ENCODE results near the gene TRPC6. TPM values are rescaled to one million over a fixed set of nuclear protein-coding genes. Genes with fewer than 3 reads are reported as not detected.

The TRPC6 gene
- total RNA-seq, 4 donors from 2014 or later = 4.6 to 17.9 (median 6.8) TPM

DNA sequence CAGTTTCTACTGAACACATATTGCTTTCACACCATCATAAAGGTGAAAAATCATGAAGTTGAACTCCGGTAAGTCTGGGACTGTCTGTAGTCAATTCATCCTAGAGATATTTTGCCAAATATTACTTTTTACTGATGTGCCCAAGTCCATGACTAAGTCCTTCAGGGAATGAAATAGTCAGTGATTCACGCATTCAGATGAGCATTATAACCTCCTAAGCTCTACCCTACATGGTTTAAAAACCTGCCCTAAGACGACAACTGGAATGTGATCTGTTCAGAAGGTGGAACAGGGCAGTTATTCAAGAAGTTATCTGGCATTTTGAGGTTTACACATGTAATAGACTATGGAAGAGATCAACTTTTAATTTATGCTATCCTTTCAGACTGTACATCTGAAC lies 125.6 kb downstream of the TRPC6 start:
- TF ChIP-seq, protein P1, sequence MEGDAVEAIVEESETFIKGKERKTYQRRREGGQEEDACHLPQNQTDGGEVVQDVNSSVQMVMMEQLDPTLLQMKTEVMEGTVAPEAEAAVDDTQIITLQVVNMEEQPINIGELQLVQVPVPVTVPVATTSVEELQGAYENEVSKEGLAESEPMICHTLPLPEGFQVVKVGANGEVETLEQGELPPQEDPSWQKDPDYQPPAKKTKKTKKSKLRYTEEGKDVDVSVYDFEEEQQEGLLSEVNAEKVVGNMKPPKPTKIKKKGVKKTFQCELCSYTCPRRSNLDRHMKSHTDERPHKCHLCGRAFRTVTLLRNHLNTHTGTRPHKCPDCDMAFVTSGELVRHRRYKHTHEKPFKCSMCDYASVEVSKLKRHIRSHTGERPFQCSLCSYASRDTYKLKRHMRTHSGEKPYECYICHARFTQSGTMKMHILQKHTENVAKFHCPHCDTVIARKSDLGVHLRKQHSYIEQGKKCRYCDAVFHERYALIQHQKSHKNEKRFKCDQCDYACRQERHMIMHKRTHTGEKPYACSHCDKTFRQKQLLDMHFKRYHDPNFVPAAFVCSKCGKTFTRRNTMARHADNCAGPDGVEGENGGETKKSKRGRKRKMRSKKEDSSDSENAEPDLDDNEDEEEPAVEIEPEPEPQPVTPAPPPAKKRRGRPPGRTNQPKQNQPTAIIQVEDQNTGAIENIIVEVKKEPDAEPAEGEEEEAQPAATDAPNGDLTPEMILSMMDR (IDR thresholded peaks at IDR 0.05; ENCODE audit: low read depth) = no peak

DNA sequence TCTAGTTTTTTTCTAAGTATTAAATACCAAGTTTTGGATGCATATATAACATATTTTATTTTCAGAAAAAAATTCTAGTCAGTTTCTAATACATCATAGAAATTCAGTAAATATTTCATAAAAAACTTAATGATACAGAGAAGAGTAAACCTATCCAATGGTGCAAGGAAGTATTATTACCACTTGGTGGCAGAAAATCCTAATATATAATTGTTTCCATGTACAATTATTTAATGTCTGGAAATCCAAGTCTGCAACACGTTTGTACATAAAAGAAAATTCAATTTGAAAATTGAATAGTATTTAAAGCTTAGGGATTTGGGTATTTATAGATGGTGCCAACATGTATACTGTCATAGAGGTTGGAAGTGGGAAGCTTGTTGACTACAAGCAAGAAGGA lies 127.0 kb downstream of the TRPC6 start:
- TF ChIP-seq, protein P1 (IDR thresholded peaks at IDR 0.05; ENCODE audit: low read depth) = no peak

DNA sequence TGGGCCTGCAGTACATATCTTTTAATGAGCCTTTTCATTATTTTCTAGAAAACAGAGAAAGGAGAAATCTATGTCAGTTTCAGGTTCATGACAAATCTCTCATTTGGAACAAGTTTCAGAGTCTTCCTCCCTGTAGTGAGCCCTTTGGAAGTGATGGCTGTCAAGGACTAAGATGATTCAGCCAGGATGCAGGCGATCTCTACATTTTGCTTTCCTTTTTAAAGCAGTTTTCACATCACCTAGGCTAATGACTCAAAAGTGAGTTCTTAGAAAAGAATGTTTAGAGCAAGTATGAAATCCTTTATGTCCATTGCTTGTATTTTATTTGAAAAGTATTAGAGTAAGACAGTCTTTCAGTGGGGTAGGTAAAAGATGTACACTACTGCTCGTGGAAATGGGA lies 130.1 kb downstream of the TRPC6 start:
- TF ChIP-seq, protein P1 (IDR thresholded peaks at IDR 0.05; ENCODE audit: low read depth) = no peak

DNA sequence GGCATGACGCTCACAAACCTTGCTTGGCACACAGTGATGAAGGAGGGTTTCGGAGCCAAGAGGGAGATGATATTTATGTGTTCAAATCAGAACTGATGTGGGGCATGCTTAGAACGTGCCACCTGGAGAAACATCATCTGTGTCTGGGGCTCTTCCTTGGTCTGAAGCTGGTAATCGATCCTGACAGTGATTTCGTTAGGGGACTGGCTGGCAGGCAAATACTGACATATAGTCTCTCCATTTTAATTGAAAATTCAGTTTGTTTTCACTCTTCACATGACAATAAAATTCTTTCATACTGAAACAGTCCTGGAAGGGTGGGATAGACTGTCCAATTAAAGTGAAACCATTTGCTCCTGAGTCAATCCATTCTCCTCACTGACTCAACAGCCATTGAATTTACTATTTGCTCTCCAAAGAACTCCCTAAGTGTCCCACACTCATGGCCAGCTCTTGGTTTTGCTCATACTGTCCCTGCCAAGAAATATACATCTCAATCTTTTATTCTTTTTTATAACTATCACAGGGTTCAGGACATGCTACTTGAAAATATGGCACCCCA lies 134.8 kb downstream of the TRPC6 start:
- TF ChIP-seq, protein P1 (IDR thresholded peaks at IDR 0.05; ENCODE audit: low read depth) = no peak

DNA sequence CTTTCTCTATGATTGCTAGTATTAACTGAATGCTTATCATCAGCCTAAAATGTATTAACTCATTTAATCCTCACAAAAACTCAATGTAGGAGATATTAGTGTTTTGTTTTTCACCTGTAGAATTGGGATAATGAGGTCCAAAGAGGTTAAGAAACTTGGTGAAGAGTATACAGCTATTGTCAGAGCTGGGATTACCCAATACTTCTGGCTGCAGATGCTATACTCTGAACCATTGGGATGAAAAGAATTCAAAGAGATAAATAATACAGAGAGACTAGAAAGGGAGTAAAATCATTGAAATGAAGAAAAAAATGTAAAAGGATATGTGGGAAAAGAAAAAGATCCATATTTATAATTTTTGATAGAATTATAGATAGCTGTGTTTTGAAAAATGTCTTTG lies 137.1 kb downstream of the TRPC6 start:
- TF ChIP-seq, protein P1 (IDR thresholded peaks at IDR 0.05; ENCODE audit: low read depth) = no peak

DNA sequence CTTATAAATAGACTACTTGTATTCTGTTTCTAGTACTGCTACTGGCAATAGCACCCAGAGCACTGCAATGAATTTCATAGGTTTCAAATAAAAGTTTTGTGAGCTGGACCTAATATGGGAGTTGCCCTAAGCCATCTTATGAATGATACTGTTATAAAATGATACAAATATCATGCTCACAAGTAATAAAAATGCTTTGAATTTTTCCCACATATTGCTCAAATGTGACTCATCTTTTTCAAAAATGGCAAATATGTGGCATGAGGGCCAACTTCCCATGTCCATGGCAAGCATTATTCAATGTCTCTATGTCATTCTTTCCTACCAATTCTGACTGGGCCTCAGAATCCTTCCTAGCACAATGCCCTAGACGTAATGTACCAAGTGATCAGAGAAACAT lies 137.6 kb downstream of the TRPC6 start:
- TF ChIP-seq, protein P1 (IDR thresholded peaks at IDR 0.05; ENCODE audit: low read depth) = no peak

DNA sequence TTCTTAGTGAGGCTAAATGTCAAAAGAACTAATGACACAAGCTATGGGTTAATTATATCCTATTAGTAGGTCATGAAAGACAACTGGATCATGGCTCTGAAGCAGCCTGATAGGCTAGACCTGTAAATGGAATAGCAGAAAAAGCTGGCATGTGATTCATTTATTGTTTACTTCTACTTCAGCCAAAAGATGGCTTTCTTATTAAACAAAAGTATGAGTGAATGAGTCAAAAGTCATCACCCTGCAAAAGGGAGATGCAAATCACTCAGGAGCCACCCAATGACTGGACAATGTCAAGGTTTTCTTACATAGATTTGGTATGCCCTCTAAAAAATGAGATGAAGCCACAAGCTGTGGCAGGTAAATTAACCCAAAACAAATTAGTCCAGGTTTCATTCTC lies 138.0 kb downstream of the TRPC6 start:
- TF ChIP-seq, protein P1 (IDR thresholded peaks at IDR 0.05; ENCODE audit: low read depth) = no peak
